GM13976 (cell line): ENCODE results near the gene BUB3.

ENCODE experiments used
- DNase-seq: peaks from one replicate; pipeline ENCODE4 v3.0.0; 2012; ENCODE audit warnings: low spot score
- in situ Hi-C: fragments of 300-500 bp; cut with MboI; formaldehyde crosslinking; loops from one replicate; pipeline ENCODE4 v1.12.0; 2022; ENCODE audit warnings: low sequenced_read_pairs, mixed read lengths, inconsistent platforms; ENCODE audit not compliant: unreplicated experiment
- TF ChIP-seq, protein P1 (sequence below): IDR thresholded peaks from 2 replicates; pipeline ENCODE4 v1.5.1; 2012; ENCODE audit warnings: borderline replicate concordance, mild to moderate bottlenecking; ENCODE audit not compliant: insufficient read depth; ENCODE audit errors: extremely low read depth, missing control alignments, control extremely low read depth

Gene BUB3

DNA sequence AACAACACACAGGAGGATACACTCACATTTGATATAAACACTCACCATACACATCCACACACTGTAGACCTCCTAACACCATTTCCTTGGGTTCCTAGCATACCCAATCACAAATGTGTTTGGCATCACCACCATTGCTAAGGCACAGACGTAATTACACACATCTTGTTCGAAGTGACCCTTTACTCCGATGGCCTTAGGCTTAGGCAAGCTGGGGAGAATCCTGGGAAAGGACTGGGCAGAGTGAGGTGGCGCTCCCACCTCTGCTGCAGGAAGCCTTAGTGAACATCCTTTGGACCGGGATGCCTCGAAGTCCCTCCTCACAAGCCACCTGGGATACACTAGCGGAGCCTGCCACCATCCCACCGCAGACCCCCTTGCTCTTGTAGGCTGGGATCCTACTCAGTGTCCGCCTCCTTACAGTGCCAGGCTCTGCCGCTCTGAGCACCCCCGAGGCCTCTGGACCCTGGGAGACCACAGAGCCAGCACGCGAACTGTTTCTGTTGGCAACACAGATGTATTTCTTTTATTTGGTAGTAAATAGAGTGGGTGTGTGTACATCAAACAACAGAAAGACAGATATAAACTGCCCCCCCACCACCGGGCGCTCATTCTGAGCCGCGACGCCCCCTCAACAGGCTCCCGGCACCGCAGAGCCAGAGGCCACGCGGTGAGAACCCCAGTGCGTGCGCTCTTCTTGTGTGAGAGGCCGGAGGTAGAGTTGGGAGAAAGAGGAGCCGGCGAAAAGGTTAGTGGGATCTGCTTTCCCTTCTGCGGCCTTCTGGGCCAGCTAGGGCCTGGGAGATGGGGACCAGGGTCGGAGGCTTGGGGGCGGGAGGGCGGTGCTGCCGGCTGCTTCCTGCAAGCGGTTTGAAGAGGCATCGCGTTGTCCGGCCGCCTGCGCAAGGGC lies 12.2 kb upstream of the BUB3 start:
- TF ChIP-seq, protein P1, sequence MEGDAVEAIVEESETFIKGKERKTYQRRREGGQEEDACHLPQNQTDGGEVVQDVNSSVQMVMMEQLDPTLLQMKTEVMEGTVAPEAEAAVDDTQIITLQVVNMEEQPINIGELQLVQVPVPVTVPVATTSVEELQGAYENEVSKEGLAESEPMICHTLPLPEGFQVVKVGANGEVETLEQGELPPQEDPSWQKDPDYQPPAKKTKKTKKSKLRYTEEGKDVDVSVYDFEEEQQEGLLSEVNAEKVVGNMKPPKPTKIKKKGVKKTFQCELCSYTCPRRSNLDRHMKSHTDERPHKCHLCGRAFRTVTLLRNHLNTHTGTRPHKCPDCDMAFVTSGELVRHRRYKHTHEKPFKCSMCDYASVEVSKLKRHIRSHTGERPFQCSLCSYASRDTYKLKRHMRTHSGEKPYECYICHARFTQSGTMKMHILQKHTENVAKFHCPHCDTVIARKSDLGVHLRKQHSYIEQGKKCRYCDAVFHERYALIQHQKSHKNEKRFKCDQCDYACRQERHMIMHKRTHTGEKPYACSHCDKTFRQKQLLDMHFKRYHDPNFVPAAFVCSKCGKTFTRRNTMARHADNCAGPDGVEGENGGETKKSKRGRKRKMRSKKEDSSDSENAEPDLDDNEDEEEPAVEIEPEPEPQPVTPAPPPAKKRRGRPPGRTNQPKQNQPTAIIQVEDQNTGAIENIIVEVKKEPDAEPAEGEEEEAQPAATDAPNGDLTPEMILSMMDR = no peak
- DNase-seq = peak; percentile 38
- in situ Hi-C loops = loop anchor here (5.0 kb wide), 1 partner anchor 410 kb away; no protein-coding TSS in a partner anchor

DNA sequence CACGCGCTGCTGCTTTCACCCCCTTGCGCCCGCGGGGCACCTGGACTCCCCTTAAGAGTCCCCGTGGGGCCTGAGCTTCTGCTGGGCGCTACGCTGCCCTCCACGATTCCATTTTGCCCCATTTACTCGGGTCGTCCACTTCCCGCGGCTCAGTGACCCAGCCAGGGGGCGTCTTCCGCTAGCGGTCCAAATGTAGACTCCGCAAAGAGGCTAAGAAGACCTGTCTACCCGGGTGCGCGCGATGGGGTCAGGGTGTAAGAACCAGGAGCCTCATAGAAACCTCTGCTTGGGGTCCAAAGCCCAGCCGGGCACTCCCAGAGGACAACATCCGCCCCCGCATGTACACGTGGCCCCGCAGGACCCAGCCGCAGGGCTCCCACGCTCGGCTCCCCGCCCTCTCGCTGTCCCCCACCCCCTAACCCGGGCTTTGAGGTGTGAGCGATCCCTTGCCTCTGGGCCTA lies 11.5 kb upstream of the BUB3 start:
- in situ Hi-C loops = loop anchor here (5.0 kb wide), 1 partner anchor 410 kb away; no protein-coding TSS in a partner anchor
- TF ChIP-seq, protein P1 = no peak
- peak; percentile 50 for DNase-seq

DNA sequence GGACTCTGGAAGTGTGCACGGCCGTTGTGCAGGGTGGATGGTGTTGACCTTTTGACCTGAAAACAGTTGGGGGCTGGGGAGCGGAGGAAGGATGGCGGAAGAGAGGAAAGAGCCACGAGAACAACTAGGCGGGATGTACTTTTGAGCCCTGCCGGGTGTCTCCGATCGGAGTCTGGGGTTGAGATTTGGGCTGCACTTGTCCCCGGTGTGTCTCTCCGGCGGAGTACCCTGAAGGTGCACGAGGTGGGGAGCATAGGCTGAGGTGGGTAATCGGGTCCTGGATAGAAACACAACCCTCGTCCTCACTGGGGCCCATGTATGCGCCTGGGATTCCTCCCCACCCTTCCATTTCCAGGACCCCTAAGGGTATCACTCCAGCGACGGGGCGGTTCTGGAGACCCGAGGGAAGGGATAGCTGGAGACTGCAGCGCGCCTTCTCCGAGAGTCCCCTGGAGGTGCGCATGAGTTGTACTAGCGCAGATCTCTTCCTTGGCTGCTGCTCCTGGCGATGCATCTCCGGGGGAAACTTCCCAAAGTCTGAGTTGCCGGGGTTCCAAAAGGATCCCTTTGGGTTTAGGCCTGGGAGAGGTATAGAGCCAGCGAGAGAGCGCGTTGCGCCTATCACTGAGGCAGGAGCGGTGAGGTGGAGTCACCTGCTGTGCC lies 10.9 kb upstream of the BUB3 start:
- no peak for DNase-seq
- in situ Hi-C loops = loop anchor here (5.0 kb wide), 1 partner anchor 409 kb away; no protein-coding TSS in a partner anchor
- TF ChIP-seq, protein P1 = no peak

DNA sequence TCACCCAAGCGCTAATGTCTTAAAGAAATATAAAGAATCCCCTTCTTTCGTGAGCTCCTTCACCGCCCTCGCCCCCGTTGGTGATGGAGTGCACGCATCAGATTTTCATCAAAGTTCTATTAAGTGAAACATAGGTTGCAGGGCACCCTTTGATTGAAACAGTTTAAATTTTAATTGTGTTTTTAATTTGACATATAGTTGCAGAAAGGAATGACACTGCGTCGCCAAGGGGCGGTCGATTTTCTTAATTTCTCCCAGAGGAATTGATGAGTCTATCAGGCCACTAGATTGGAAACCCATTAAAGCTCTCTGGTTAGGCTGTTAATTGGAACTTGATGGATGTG lies 10.4 kb upstream of the BUB3 start:
- in situ Hi-C loops = loop anchor here (5.0 kb wide), 1 partner anchor 409 kb away; no protein-coding TSS in a partner anchor
- TF ChIP-seq, protein P1 = no peak
- no peak for DNase-seq

DNA sequence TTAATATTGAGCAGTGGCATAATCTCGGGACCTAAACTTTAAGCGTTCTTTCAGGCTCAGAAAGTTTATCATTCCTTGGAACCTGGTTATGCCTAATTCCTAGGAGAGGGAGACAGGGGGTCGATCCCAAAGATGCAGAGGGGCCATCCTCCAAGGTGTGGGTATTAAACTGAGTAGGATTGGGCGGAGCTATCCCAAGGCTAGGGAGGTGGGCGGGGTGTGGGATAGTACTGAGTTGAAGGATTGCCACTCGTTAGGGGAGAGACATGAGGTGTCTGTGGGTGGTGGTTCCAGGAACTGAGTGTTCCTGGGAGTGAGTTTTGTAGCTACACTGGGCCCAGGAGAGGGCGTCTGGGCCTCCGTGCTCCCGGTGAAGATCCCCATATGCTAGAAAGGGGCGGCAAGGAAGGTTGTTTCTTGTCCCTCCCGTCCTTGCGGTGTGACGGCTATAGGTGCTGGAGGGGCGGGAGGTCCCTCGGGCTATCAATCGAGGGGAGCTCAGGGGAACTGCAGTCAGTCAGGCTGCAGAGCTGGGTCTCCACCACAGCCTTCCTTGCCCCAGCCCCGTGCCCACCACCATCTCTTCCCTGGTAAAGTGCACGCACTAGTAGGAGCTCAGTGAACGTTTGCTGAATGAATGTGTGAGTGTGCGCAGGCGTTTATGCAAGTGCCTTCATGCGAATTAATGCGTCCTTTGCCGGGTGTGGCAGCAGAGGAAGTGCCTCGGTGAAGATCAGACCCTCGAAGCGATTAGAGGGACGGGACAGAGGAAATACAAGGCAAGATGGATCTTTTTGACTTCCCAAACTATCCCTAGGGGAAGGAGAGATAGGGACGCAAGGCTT lies 9.3 kb upstream of the BUB3 start:
- peak; percentile 46 for DNase-seq

More for the DNA sequence above, 9.3 kb upstream of the BUB3 start:
- in situ Hi-C loops = loop anchor here (5.0 kb wide), 1 partner anchor 407 kb away; no protein-coding TSS in a partner anchor
- TF ChIP-seq, protein P1 = no peak
